Peyer's patch (tissue), 4 donors: ENCODE measurements around the gene FKBP9.
"Not testable (repeated sequence)": the region's sequence is repeated elsewhere in the genome, so short reads cannot be mapped to it uniquely, and the experiment has no call there.

ENCODE experiments used
- POLR2A ChIP-seq, 2 donors: fragments of 450-650 bp; IDR thresholded peaks; one replicate each; pipeline ENCODE4 v1.5.1; 2017; ENCODE audit warnings: antibody characterized with exemption in 2 of 2, mild to moderate bottlenecking in 2 of 2, moderate library complexity in 2 of 2
- TF ChIP-seq, protein P1 (sequence below), 6 experiments: fragments of 450-650 bp in 4 of 6; fragments of 200-600 bp in 2 of 6; sonication (generic) in 1 of 6; IDR thresholded peaks; one replicate each; pipeline ENCODE4 v1.5.1; 2017 to 2019; ENCODE audit warnings: antibody characterized with exemption in 6 of 6, mild to moderate bottlenecking in 3 of 6, moderate library complexity in 1 of 6

- TF ChIP-seq, protein P1, sequence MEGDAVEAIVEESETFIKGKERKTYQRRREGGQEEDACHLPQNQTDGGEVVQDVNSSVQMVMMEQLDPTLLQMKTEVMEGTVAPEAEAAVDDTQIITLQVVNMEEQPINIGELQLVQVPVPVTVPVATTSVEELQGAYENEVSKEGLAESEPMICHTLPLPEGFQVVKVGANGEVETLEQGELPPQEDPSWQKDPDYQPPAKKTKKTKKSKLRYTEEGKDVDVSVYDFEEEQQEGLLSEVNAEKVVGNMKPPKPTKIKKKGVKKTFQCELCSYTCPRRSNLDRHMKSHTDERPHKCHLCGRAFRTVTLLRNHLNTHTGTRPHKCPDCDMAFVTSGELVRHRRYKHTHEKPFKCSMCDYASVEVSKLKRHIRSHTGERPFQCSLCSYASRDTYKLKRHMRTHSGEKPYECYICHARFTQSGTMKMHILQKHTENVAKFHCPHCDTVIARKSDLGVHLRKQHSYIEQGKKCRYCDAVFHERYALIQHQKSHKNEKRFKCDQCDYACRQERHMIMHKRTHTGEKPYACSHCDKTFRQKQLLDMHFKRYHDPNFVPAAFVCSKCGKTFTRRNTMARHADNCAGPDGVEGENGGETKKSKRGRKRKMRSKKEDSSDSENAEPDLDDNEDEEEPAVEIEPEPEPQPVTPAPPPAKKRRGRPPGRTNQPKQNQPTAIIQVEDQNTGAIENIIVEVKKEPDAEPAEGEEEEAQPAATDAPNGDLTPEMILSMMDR (IDR thresholded peaks at IDR 0.05) = not testable (repeated sequence)
- TF ChIP-seq POLR2A (IDR thresholded peaks at IDR 0.05) = not testable (repeated sequence)
These were observed 19.9 kb downstream of the FKBP9 start for GRCh38 chr7:32977159-32977558.
